SH-SY5Y (cell line): Measurements from ENCODE around the gene ALPG.

ENCODE experiments used
- GATA2 ChIP-seq: IDR thresholded peaks from 2 replicates; pipeline ENCODE4 v1.6.1; 2011; ENCODE audit warnings: mild to moderate bottlenecking, low read depth, low read length
- GATA3 ChIP-seq: IDR thresholded peaks from 2 replicates; pipeline ENCODE4 v1.6.1; 2011; ENCODE audit warnings: low read depth, mild to moderate bottlenecking, low read length, moderate library complexity

DNA sequence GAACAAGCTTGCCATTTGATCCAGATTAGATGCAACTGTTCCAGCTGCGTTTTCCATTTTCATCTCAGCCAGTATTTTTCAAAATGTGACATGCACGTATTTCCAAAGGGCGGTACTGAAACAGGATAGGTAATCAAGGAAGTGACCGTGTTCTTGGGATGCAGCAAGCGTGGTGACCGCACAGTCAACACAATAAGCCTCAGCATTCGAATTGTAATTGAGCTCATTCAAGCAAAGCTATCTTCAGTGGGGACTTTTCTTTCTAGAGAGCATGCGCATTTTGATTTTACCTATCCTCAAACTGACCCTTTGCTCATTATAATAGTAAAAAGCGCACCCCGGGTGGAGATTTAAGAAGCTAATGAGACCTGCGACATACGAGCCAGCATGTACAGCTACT, 31.5 kb upstream of the ALPG start:
- TF ChIP-seq GATA2 (no peak), GATA3 (no peak)
